Amygdala (tissue), 56 donors: ENCODE data around the gene SHANK2.

Experiments used
- DNase-seq, 56 donors: peaks; one replicate each; lab custom pipeline; 2025; lab: John Stamatoyannopoulos, UW

SHANK2 gene

DNA sequence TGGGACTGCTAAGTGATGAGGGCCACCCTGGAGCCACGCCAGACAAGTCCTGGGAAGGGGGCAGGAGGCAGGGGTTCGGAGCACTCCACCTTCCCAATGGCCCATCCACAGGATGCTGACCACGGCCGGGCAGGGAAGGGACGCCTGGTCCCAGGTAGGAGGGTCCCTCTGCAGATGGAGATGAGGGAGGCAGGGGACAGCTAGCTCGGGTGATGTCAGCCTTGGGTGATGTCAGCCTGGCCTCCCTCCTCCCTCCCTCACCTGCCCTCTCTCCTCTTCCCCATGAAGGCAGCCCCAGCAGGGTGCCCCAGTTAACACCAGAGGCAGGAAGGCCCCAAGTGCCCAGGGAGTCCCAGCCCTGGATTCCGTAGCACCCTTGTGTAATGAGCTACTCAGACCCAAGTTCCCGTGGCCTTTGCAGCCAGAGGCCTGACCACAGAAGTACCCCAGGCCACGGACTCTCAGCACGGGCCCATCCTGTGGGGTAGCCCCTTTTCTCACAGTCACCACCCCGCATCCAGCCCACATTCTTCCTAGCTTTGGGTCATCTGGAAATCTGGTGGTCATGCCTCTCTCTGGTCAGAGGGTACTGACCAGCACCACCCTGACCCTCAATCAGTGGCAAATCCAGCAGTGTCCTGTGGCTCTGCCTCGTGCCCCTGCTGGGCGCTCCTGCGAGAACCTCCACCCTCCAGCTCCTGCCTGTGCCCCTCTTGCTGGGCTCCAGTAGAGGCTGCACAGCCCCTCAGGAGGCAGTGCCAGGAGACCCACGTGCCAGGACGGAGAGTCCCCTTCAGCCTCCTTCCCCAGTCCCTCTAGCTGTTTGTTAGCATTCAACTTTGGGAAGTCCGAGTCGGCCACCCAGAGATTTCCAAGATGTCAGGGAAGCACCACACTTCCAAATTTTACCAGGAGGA is 47.4 kb downstream of the SHANK2 start:
- no peak for DNase-seq

DNA sequence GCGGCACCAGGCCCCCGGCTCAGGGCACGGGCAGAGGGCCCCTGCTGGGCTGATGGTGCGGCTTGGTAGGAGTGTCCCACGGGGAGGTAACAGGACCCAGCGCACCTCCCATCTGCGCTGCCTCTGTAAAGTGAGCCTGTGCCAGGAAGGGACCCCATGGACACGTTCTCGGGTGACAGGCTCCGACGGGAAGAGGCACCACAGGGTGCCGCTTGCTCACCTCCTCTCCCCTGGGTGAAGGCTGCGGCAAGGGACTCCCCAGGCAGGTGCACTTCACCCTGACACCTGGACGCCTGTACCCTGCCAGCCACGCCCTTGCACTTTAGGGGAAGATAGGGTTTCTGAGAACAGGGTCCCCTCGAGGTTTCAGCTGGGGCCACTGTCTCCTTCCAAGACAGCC is 48.1 kb downstream of the SHANK2 start:
- DNase-seq = no peak

DNA sequence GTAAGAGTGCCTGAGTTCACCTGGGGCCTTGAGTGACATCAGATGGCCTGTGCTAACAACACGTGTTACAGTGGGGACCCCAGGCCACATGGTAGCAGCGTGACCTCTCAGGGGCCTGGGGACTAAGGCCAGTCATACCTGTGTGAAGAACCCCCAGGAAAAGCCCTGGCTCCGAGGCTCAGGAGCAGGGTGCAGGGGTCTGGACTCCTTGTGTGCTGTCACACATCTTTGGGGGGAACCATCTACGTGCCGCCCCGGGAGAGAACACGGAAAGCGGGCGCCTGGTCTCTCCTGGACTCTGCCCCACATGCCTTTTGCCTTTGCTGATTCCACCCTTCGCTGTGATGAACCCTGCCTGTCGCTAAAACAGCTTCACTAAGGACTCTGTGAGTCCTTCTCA is 48.7 kb downstream of the SHANK2 start:
- no peak for DNase-seq

DNA sequence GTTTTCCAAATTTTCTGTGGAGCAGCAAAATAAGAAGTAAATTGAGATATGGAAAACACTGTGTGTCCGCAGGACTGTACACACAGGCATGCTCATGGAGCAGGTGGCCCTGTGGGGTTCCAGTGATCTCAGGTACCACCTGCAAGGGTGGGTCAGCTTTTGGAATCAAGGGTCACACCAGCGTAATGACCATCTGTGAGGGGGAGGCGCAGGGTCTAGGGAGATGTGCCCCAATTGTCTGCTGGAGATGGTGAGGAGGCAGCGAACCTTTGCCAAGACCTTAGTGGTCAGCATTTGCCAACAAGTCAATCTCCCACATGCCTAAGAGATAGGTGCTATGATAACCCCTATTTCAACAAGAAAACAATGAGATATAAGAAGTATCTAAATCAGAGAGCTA is 49.4 kb downstream of the SHANK2 start:
- DNase-seq = no peak

DNA sequence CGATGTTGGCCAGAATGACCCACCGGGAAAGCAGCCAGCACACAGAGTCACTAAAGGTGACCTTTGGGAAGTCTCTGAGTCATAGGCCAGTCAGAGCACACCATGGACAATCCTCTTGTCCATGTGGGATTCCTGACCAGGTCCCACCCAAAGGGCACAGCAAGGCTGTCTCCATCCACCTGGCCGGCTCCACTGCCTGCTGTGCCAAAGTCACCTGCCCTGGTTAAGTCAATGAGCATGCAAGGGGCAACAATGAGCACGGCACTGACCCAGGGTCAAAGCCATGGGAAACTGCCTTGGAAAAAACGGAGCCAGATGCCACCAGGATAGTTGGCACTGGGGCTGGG is 49.8 kb downstream of the SHANK2 start:
- no peak for DNase-seq
